ENCODE results near the gene TPM4. TPM values are rescaled to one million over a fixed set of nuclear protein-coding genes. Genes with fewer than 3 reads are reported as not detected.

The TPM4 gene
- total and polyA plus RNA-seq, 2 of the 8 experiments (the other 6 are each of a cell fraction or from before 2014, with no cell fraction given) = 160 to 359 TPM

DNA sequence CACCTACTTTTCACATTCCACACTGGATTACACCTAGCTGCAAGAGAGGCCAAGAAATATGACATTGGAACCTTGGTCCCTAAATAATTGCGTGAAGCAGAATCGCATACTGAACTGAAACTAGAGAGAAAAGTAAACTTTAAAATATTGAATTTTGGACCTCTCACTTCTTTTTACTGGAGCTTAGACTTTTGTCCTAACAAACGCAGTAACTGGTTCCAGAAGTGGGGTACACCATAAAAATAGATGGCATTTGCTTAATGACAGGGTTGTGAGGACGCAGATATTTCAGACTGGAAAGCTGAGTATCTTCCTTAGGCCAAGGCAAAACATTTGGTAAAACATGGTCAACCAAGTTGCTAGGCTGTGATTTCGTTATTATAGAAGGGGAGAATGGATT, 19.2 kb upstream of the TPM4 start:
- Histone ChIP-seq H3K36me3 (ENCODE audit: control insufficient read depth in 2 of 4, insufficient read depth in 4 of 4, low read length in 3 of 4) (no peaks in the 10 kb centered on the region), H2AK5ac (ENCODE audit: low read depth, low read length) (no peak overlapping the region), H3K18ac (ENCODE audit: extremely low read depth, low read length) (no peak overlapping the region), H2BK12ac (ENCODE audit: low read depth, low read length) (no peak overlapping the region), H3K4me2 (ENCODE audit: insufficient read depth in 1 of 2, low read depth in 2 of 2, low read length in 2 of 2) (no peak overlapping the region), H3K27me3 (replicated peaks in 1 of 4; ENCODE audit: control insufficient read depth in 3 of 4, extremely low read depth in 1 of 4, insufficient read depth in 3 of 4, low read length in 3 of 4) (no peaks in the 10 kb centered on the region), H4K5ac (ENCODE audit: insufficient read length, low read depth, low read length) (no peak overlapping the region), H3K27ac (ENCODE audit: low read depth, low read length) (no peak overlapping the region), H3K9ac (replicated peaks in 1 of 4; ENCODE audit: extremely low read depth in 1 of 4, low read depth in 3 of 4, low read length in 3 of 4) (no peak overlapping the region), H3K4ac (replicated peaks; ENCODE audit: insufficient read length, low read depth, low read length) (no peak overlapping the region), H3K9me3 (ENCODE audit: insufficient read depth in 2 of 2, low read depth in 1 of 2, low read length in 1 of 2) (peaks cover 19 to 25% of the 10 kb centered on the region in 2 experiments), H3K23ac (ENCODE audit: insufficient read length) (no peak overlapping the region), H2BK20ac (ENCODE audit: low read length) (no peak overlapping the region), H4K20me1 (replicated peaks in 1 of 2; ENCODE audit: control insufficient read depth in 1 of 2, insufficient read depth in 2 of 2, low read length in 2 of 2) (no peaks in the 10 kb centered on the region), H3K56ac (replicated peaks; ENCODE audit: insufficient read length, low read depth, low read length) (no peak overlapping the region), H2BK15ac (ENCODE audit: low read length) (no peak overlapping the region), H3K4me3 (ENCODE audit: extremely low read depth in 1 of 4, insufficient read depth in 2 of 4, low read depth in 3 of 4, low read length in 4 of 4) (no peak overlapping the region), H4K8ac (ENCODE audit: extremely low read depth, insufficient read depth, low read length) (no peak overlapping the region), H2AFZ (ENCODE audit: low read length) (no peak overlapping the region), H3K23me2 (ENCODE audit: low read depth, low read length) (no peaks in the 10 kb centered on the region), H2BK120ac (replicated peaks; ENCODE audit: low read depth, low read length) (no peak overlapping the region), H3K79me2 (ENCODE audit: control insufficient read depth in 1 of 2, insufficient read depth in 2 of 2, low read length in 2 of 2) (no peaks in the 10 kb centered on the region), H3K79me1 (ENCODE audit: low read depth, low read length) (no peaks in the 10 kb centered on the region), H4K91ac (replicated peaks; ENCODE audit: insufficient read length, low read length) (no peak overlapping the region), H3K4me1 (replicated peaks in 1 of 4; ENCODE audit: control insufficient read depth in 3 of 4, insufficient read depth in 4 of 4, low read length in 3 of 4) (no peaks in the 10 kb centered on the region), H3K14ac (ENCODE audit: insufficient read length) (no peak overlapping the region), H2BK5ac (ENCODE audit: low read depth, low read length) (no peak overlapping the region)
- ChIA-PET POLR2A (ENCODE audit: partially characterized antibody) (interaction anchor here (1.3 kb wide), 1 partner anchor 19 kb away, joined by 7 read pairs; the partner anchor contains the start of gene TPM4), CTCF (ENCODE audit: partially characterized antibody) (interaction anchor here (1.0 to 1.2 kb wide), 3 partner anchors 10 to 128 kb away, joined by 3 to 5 read pairs (median 3); partner anchors contain the start of gene FAM32A)
- FAIRE-seq = no peak
- WGBS, 2 experiments (ENCODE audit: extremely low coverage in 1 of 2, insufficient coverage in 1 of 2, insufficient read length in 1 of 2, insufficient replicate concordance in 2 of 2, low coverage in 1 of 2, low lambda C conversion rate in 2 of 2, missing lambda C conversion rate in 1 of 2) = 79% methylated on average over 5 of the region's 5 CpGs; no CpG with 5 or more reads in 1 of the 2 experiments
- DNase-seq (ENCODE audit: low read depth in 1 of 2, low spot score in 2 of 2) = no peak
- TF ChIP-seq RFX5 (IDR thresholded peaks at IDR 0.05; ENCODE audit: borderline replicate concordance, low read depth, low read length) = no peak
